ENCODE results near the gene LAMA5. TPM values are rescaled to one million over a fixed set of nuclear protein-coding genes. Genes with fewer than 3 reads are reported as not detected.

Gene LAMA5
- total and polyA plus RNA-seq, 2 experiments from 2014 or later = 201 to 298 TPM

DNA sequence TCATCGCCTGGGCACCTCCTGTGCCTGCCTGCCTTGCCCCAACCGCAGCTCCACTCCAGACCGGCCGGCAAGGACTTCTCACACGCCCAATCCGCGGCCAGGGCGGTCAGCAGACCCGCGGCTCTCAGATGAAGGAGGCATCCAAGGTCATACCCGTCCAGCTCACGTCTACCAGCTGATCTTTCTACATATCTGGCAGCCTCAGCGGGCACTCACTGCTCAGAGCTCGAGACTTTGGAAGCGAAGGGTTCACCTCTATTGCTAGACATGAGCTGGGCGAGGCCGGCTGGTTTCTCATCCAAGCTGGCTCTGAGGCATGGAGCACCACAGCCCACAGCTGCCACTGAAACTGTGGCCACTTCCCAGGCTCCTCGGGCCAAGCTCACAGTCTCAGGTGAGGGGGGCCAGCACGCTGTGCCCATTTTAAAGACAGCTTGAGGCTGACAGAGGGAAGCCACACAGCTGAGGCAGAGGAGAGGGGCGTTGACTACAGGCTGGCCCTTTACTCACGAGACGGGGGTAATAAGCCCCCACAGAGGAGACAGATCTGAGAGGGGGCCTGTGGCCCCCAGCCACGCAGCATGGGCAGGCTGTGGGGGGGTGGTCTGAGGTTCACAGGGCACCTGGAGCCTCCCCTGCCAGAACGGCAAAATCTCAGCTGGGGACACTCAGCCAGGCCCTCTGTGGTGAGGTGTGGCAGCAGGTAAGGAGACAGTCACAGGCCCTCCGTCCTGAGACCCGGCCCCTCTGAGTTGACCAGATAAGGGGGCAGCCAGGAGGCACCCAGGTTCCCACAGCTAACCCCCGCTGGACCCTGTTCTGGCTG lies 2.0 kb downstream of the LAMA5 start:
- peaks cover 3% of the 10 kb centered on the region; the same call in 2 of the 3 replicates for H3K36me3 Mint-ChIP-seq (ENCODE audit: low read depth)
- Histone ChIP-seq H3K27ac (ENCODE audit: low read depth) (peak overlapping the region; percentile 99), H4K20me1 (replicated peaks; ENCODE audit: insufficient read depth) (peaks cover 6% of the 10 kb centered on the region), H3F3A (replicated peaks; ENCODE audit: low read depth) (peaks cover 31% of the 10 kb centered on the region), H2AFZ (no peak overlapping the region), H3K36me3 (ENCODE audit: insufficient read depth) (no peaks in the 10 kb centered on the region), H3K4me3 (peak overlapping the region; percentile 88), H3K4me1 (ENCODE audit: insufficient read depth) (peaks cover 65% of the 10 kb centered on the region), H3K79me2 (replicated peaks; ENCODE audit: insufficient read depth) (peaks cover 59% of the 10 kb centered on the region), H3K27me3 (ENCODE audit: insufficient read depth) (no peaks in the 10 kb centered on the region), H3K9me2 (ENCODE audit: insufficient read depth) (no peaks in the 10 kb centered on the region), H3K4me2 (peak overlapping the region; percentile 97)
- peaks cover 49% of the 10 kb centered on the region for H3K4me1 Mint-ChIP-seq
- peaks cover 22% of the 10 kb centered on the region for H3K27me3 Mint-ChIP-seq (ENCODE audit: insufficient read depth, low read depth, poor library complexity)
- peak overlapping the region; percentile 31; the same call in 1 of the 2 replicates for H3K27ac Mint-ChIP-seq
- DNase-seq (ENCODE audit: low spot score) (no peak), ATAC-seq (no peak)
- no peaks in the 10 kb centered on the region for H3K9me3 Mint-ChIP-seq
- no peak for TF ChIP-seq REST (IDR thresholded peaks at IDR 0.05; ENCODE audit: unreplicated experiment)
- TF ChIP-seq EZH2 (IDR thresholded peaks at IDR 0.05; ENCODE audit: low read depth, unreplicated experiment) = no peak
- TF ChIP-seq STAT1 (IDR thresholded peaks at IDR 0.05; ENCODE audit: unreplicated experiment) = no peak
- no peak for TF ChIP-seq ETS1 (IDR thresholded peaks at IDR 0.05)
- no peak for TF ChIP-seq CREB1 (CRISPR knock-in tag; IDR thresholded peaks at IDR 0.05; ENCODE audit: low read depth)
- TF ChIP-seq JUNB (IDR thresholded peaks at IDR 0.05; ENCODE audit: unreplicated experiment) = no peak
- no peak for TF ChIP-seq EZH2phosphoT487 (IDR thresholded peaks at IDR 0.05; ENCODE audit: unreplicated experiment)
- TF ChIP-seq POLR2AphosphoS5 (IDR thresholded peaks at IDR 0.05; ENCODE audit: low read depth) = no peak
- TF ChIP-seq, protein P1, sequence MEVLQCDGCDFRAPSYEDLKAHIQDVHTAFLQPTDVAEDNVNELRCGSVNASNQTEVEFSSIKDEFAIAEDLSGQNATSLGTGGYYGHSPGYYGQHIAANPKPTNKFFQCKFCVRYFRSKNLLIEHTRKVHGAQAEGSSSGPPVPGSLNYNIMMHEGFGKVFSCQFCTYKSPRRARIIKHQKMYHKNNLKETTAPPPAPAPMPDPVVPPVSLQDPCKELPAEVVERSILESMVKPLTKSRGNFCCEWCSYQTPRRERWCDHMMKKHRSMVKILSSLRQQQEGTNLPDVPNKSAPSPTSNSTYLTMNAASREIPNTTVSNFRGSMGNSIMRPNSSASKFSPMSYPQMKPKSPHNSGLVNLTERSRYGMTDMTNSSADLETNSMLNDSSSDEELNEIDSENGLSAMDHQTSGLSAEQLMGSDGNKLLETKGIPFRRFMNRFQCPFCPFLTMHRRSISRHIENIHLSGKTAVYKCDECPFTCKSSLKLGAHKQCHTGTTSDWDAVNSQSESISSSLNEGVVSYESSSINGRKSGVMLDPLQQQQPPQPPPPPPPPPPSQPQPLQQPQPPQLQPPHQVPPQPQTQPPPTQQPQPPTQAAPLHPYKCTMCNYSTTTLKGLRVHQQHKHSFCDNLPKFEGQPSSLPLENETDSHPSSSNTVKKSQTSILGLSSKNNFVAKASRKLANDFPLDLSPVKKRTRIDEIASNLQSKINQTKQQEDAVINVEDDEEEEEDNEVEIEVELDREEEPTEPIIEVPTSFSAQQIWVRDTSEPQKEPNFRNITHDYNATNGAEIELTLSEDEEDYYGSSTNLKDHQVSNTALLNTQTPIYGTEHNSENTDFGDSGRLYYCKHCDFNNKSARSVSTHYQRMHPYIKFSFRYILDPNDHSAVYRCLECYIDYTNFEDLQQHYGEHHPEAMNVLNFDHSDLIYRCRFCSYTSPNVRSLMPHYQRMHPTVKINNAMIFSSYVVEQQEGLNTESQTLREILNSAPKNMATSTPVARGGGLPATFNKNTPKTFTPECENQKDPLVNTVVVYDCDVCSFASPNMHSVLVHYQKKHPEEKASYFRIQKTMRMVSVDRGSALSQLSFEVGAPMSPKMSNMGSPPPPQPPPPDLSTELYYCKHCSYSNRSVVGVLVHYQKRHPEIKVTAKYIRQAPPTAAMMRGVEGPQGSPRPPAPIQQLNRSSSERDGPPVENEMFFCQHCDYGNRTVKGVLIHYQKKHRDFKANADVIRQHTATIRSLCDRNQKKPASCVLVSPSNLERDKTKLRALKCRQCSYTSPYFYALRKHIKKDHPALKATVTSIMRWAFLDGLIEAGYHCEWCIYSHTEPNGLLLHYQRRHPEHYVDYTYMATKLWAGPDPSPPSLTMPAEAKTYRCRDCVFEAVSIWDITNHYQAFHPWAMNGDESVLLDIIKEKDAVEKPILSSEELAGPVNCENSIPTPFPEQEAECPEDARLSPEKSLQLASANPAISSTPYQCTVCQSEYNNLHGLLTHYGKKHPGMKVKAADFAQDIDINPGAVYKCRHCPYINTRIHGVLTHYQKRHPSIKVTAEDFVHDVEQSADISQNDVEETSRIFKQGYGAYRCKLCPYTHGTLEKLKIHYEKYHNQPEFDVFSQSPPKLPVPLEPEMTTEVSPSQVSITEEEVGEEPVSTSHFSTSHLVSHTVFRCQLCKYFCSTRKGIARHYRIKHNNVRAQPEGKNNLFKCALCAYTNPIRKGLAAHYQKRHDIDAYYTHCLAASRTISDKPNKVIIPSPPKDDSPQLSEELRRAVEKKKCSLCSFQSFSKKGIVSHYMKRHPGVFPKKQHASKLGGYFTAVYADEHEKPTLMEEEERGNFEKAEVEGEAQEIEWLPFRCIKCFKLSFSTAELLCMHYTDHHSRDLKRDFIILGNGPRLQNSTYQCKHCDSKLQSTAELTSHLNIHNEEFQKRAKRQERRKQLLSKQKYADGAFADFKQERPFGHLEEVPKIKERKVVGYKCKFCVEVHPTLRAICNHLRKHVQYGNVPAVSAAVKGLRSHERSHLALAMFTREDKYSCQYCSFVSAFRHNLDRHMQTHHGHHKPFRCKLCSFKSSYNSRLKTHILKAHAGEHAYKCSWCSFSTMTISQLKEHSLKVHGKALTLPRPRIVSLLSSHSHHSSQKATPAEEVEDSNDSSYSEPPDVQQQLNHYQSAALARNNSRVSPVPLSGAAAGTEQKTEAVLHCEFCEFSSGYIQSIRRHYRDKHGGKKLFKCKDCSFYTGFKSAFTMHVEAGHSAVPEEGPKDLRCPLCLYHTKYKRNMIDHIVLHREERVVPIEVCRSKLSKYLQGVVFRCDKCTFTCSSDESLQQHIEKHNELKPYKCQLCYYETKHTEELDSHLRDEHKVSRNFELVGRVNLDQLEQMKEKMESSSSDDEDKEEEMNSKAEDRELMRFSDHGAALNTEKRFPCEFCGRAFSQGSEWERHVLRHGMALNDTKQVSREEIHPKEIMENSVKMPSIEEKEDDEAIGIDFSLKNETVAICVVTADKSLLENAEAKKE (CRISPR knock-in tag; IDR thresholded peaks at IDR 0.05) = no peak
- TF ChIP-seq ZNF331 (CRISPR knock-in tag; IDR thresholded peaks at IDR 0.05; ENCODE audit: low read depth) = no peak
- no peak for TF ChIP-seq NANOG (IDR thresholded peaks at IDR 0.05; ENCODE audit: borderline replicate concordance)
- TF ChIP-seq ZNF114 (CRISPR knock-in tag; IDR thresholded peaks at IDR 0.05) = no peak
- TF ChIP-seq CTCF (conservative IDR thresholded peaks at IDR 0.05; ENCODE audit: low read depth in 2 of 2) = no peak
- H3K4me3 Mint-ChIP-seq = peak overlapping the region; percentile 67

Data from GM23338 (cell line).